A673 (cell line): ENCODE measurements around the gene DUSP11. TPM values are rescaled to one million over a fixed set of nuclear protein-coding genes. Genes with fewer than 3 reads are reported as not detected.
"Not testable (repeated sequence)": the region's sequence is repeated elsewhere in the genome, so short reads cannot be mapped to it uniquely, and the experiment has no call there.

Experiments
- BruUV-seq: library from RNA; stranded (reverse); fragments of 400-500 nt; replicated peaks from 2 replicates; lab custom pipeline; 2021; lab: Mats Ljungman, UMichigan
- CTCF ChIA-PET: fragments of 300-600 bp; sonication (Branson Sonifier 250); formaldehyde crosslinking; loops from one replicate; lab custom pipeline; 2022; ENCODE audit warnings: antibody characterized with exemption; lab: Charles Lee
- POLR2A ChIA-PET: fragments of 300-600 bp; sonication (Branson Sonifier 250); formaldehyde crosslinking; loops from one replicate; lab custom pipeline; 2022; ENCODE audit warnings: antibody characterized with exemption; ENCODE audit not compliant: low non-redundant PET; lab: Charles Lee
- DNase-seq: peaks from one replicate; pipeline ENCODE4 v3.0.0-alpha.2; 2015; ENCODE audit warnings: low spot score
- H3K27ac ChIP-seq: fragments of 200-600 bp; sonication (generic); 2 replicates; pipeline ENCODE4 v1.5.1; 2016; ENCODE audit warnings: mixed run types, low read depth, mild to moderate bottlenecking, mixed read lengths, antibody characterized with exemption, low read length; ENCODE audit not compliant: poor library complexity, severe bottlenecking
- H3K27me3 ChIP-seq: fragments of 200-600 bp; sonication (generic); replicated peaks from 2 replicates; pipeline ENCODE4 v1.6.1; 2017; ENCODE audit warnings: mixed run types, low read depth, mild to moderate bottlenecking, mixed read lengths, antibody characterized with exemption, low read length; ENCODE audit not compliant: insufficient read depth, poor library complexity
- H3K36me3 ChIP-seq: fragments of 200-600 bp; sonication (generic); 2 replicates; pipeline ENCODE4 v1.6.1; 2016; ENCODE audit warnings: mixed run types, mild to moderate bottlenecking, mixed read lengths, antibody characterized with exemption, low read length; ENCODE audit not compliant: insufficient read depth, poor library complexity, severe bottlenecking
- H3K4me1 ChIP-seq: fragments of 200-600 bp; sonication (generic); 2 replicates; pipeline ENCODE4 v1.6.1; 2017; ENCODE audit warnings: mixed run types, mild to moderate bottlenecking, mixed read lengths, antibody characterized with exemption, low read length; ENCODE audit not compliant: insufficient read depth, poor library complexity, severe bottlenecking
- H3K4me3 ChIP-seq: fragments of 200-600 bp; sonication (generic); 2 replicates; pipeline ENCODE4 v1.5.1; 2016; ENCODE audit warnings: low read depth, mixed run types, mild to moderate bottlenecking, mixed read lengths, low read length; ENCODE audit not compliant: poor library complexity, severe bottlenecking
- H3K9me3 ChIP-seq: fragments of 200-600 bp; sonication (generic); 2 replicates; pipeline ENCODE4 v1.6.1; 2016; ENCODE audit warnings: mixed run types, low read depth, mild to moderate bottlenecking, mixed read lengths, antibody characterized with exemption, low read length; ENCODE audit not compliant: poor library complexity, severe bottlenecking
- EZH2 ChIP-seq: fragments of 200-600 bp; sonication (generic); IDR thresholded peaks from 2 replicates; pipeline ENCODE4 v1.6.1; 2017; ENCODE audit warnings: borderline replicate concordance, low read depth, mild to moderate bottlenecking, mixed read lengths, antibody characterized with exemption, low read length; ENCODE audit not compliant: poor library complexity, severe bottlenecking
- intact Hi-C: fragments of 100-400 bp; cut with micrococcal nuclease; formaldehyde crosslinking; loops from one replicate; pipeline ENCODE4 v1.10.0; 2022; ENCODE audit not compliant: unreplicated experiment
- total RNA-seq: library from RNA; stranded (reverse); gene quantifications from 2 replicates; pipeline ENCODE4 v1.2.3, GENCODE V29; 2021
- TF ChIP-seq, protein P1 (sequence below): fragments of 300-800, 200-600 bp; sonication (generic); conservative IDR thresholded peaks from 2 replicates; pipeline ENCODE4 v1.5.1; 2017; ENCODE audit warnings: low read depth, mild to moderate bottlenecking, antibody characterized with exemption, low read length, moderate library complexity, mixed read lengths

The DUSP11 gene
- total RNA-seq, 1 experiment from 2014 or later: 19.9 TPM

DNA sequence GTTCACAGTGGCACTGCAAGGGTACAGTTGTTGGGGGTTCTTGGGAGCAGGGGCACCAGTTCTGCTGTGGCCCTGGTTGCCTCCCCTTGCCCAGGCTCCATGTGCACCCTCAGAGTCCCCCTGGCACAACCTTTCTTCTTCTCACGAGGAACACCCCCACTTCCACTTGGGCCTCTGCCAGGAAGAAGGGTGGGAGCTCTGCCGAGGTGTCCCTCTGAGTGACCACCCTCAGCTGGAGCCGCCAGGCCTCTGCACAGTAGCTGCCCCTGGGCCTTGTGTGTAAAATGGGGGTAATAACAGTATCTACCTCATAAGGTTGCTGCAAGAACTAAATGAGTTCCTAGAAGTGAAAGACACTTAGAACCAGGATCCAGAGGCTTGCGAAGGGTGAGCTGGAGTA lies 51.2 kb downstream of the DUSP11 start:
- Histone ChIP-seq H3K4me1 (no peaks in the 10 kb centered on the region), H3K4me3 (no peak overlapping the region), H3K36me3 (peaks cover 40% of the 10 kb centered on the region), H3K27me3 (no peaks in the 10 kb centered on the region), H3K9me3 (no peaks in the 10 kb centered on the region), H3K27ac (no peak overlapping the region)
- CTCF ChIA-PET: no interaction called here
- no peak for TF ChIP-seq EZH2
- TF ChIP-seq, protein P1, sequence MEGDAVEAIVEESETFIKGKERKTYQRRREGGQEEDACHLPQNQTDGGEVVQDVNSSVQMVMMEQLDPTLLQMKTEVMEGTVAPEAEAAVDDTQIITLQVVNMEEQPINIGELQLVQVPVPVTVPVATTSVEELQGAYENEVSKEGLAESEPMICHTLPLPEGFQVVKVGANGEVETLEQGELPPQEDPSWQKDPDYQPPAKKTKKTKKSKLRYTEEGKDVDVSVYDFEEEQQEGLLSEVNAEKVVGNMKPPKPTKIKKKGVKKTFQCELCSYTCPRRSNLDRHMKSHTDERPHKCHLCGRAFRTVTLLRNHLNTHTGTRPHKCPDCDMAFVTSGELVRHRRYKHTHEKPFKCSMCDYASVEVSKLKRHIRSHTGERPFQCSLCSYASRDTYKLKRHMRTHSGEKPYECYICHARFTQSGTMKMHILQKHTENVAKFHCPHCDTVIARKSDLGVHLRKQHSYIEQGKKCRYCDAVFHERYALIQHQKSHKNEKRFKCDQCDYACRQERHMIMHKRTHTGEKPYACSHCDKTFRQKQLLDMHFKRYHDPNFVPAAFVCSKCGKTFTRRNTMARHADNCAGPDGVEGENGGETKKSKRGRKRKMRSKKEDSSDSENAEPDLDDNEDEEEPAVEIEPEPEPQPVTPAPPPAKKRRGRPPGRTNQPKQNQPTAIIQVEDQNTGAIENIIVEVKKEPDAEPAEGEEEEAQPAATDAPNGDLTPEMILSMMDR: no peak
- POLR2A ChIA-PET: no interaction called here
- intact Hi-C loops: no loop called here
- DNase-seq: no peak
- BruUV-seq: no TSS peak

DNA sequence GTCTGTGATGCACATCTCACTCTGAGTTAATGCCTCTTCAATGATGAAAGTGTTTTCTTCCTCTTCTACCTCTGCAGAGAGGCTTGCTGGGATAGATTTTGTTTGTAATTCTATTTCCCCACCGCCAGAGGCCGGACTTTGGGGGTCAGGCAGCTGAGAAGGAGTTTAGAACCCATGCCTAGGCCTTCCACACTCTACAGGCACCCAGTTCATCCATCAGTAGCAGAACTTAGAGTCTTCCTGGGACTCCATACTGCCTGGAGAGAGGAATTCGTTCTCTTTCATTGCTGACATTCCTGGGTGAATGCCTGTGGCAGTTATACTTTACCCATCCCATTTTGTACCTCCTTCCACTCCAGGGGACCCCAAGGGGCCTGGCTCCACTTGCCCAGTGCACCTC lies 51.9 kb downstream of the DUSP11 start:
- no TSS peak for BruUV-seq
- no peak for TF ChIP-seq EZH2
- TF ChIP-seq, protein P1: no peak
- Histone ChIP-seq H3K9me3 (no peaks in the 10 kb centered on the region), H3K27me3 (no peaks in the 10 kb centered on the region), H3K4me3 (no peak overlapping the region), H3K36me3 (peaks cover 34% of the 10 kb centered on the region), H3K4me1 (no peaks in the 10 kb centered on the region), H3K27ac (no peak overlapping the region)
- CTCF ChIA-PET: no interaction called here
- no peak for DNase-seq
- POLR2A ChIA-PET: no interaction called here
- intact Hi-C loops: no loop called here

DNA sequence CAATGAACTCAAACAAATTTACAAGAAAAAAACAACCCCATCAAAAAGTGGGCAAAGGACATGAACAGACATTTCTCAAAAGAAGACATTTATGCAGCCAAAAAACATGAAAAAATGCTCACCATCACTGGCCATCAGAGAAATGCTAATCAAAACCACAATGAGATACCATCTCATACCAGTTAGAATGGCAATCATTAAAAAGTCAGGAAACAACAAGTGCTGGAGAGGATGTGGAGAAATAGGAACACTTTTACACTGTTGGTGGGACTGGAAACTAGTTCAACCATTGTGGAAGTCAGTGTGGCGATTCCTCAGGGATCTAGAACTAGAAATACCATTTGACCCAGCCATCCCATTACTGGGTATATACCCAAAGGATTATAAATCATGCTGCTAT lies 53.2 kb downstream of the DUSP11 start:
- H3K27me3 ChIP-seq, DNase-seq, BruUV-seq, POLR2A ChIA-PET, CTCF ChIA-PET, H3K9me3 ChIP-seq, intact Hi-C loops, H3K27ac ChIP-seq, H3K4me3 ChIP-seq, H3K4me1 ChIP-seq: not testable (repeated sequence)
- H3K36me3 ChIP-seq: peaks cover 23% of the 10 kb centered on the region

DNA sequence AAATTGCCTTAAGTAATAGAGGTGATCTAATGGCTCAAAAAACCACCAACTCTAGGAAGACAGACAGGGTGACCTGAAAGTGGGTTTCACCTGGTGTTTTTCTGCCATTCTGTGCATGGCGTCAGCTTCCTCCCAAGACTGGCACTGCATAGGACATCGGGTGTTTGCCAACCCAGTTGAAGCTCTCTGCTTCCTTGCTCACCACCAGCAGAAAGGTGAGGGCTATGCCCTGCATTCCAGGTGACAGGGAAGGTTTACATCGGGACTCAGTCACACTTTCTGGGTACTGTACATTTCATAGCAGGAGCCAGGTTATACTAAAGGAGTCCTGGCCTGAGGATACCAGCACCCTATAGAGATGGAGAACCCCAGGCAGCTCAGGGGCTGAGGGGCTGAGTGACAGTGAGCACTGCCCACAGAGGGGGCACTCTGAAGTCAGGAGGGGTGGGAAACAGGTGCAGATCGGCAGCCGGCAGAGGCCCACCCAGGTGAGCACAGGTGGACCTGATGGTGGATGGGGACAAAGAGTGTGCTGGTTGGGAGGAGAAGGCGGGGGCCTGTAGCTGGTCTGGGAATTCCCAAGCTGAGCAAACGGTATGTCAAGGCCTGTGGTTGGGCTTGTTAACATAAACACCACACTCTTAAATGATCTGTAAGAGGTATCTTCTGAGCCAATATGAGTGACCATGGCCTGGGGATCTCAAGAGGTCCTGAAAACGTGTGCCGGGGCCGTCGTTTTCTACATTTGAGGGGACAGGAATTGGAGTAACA lies 60.9 kb downstream of the DUSP11 start:
- ChIA-PET POLR2A (no interaction called here), CTCF (no interaction called here)
- Histone ChIP-seq H3K4me1 (no peaks in the 10 kb centered on the region), H3K27ac (no peak overlapping the region), H3K4me3 (no peak overlapping the region), H3K27me3 (no peaks in the 10 kb centered on the region), H3K9me3 (no peaks in the 10 kb centered on the region), H3K36me3 (no peaks in the 10 kb centered on the region)
- intact Hi-C loops: no loop called here
- no peak for TF ChIP-seq EZH2
- TF ChIP-seq, protein P1: no peak
- no TSS peak for BruUV-seq
- no peak for DNase-seq
